HepG2 (cell line): ENCODE results near the gene MYADML2. TPM values are rescaled to one million over a fixed set of nuclear protein-coding genes. Genes with fewer than 3 reads are reported as not detected.
A peak's percentile ranks its signal among the peaks of the same experiment; 100 is the strongest.

Source experiments
- CREM ChIP-seq, 2 experiments: sonication (generic) in 1 of 2; formaldehyde crosslinking in 1 of 2; IDR thresholded peaks; 2 replicates each; pipeline versions ENCODE4 v1.4.0 to v1.6.1; 2016 to 2020; ENCODE audit warnings: antibody characterized with exemption in 1 of 2, mild to moderate bottlenecking in 1 of 2, missing genetic modification reagents in 1 of 2
- FOXP1 ChIP-seq, 2 experiments: fragments of 450-650 bp in 1 of 2; IDR thresholded peaks; 2 replicates each; pipeline ENCODE4 v1.6.1; 2017 to 2018; ENCODE audit warnings: antibody characterized with exemption in 1 of 2
- HINFP ChIP-seq: sonication (generic); formaldehyde crosslinking; IDR thresholded peaks from 2 replicates; pipeline ENCODE4 v1.4.0; 2020; ENCODE audit warnings: low read depth, mild to moderate bottlenecking, missing genetic modification reagents
- HOMEZ ChIP-seq: IDR thresholded peaks from 2 replicates; pipeline ENCODE4 v1.6.1; 2016; ENCODE audit warnings: low read depth
- IRF2 ChIP-seq: IDR thresholded peaks from 2 replicates; pipeline ENCODE4 v1.6.1; 2018; ENCODE audit warnings: missing genetic modification reagents, missing compliant biosample characterization
- NCOA2 ChIP-seq: sonication (generic); formaldehyde crosslinking; IDR thresholded peaks from 2 replicates; pipeline ENCODE4 v1.8.0; 2022; ENCODE audit warnings: inconsistent platforms
- NPAS2 ChIP-seq: sonication (generic); formaldehyde crosslinking; IDR thresholded peaks from 2 replicates; pipeline ENCODE4 v1.8.0; 2022; ENCODE audit warnings: mild to moderate bottlenecking, missing genetic modification reagents, borderline replicate concordance
- NR2F1 ChIP-seq, 2 experiments: fragments of 450-650 bp in 1 of 2; formaldehyde crosslinking in 1 of 2; IDR thresholded peaks; 2 replicates each; pipeline versions ENCODE4 v1.5.0 to v1.6.1; 2016 to 2020; ENCODE audit warnings: mild to moderate bottlenecking in 1 of 2, missing compliant biosample characterization in 1 of 2, missing genetic modification reagents in 1 of 2, moderate library complexity in 1 of 2
- U2AF1 ChIP-seq: fragments of 200-400 bp; formaldehyde crosslinking; optimal IDR thresholded peaks from 2 replicates; pipeline ENCODE3; 2017; ENCODE audit warnings: mild to moderate bottlenecking, low read depth, low read length
- ZFP36L1 ChIP-seq: sonication (generic); formaldehyde crosslinking; IDR thresholded peaks from 2 replicates; pipeline ENCODE4 v1.8.0; 2022; ENCODE audit warnings: mild to moderate bottlenecking, missing genetic modification reagents, moderate library complexity
- ZMYM2 ChIP-seq: sonication (generic); formaldehyde crosslinking; IDR thresholded peaks from 2 replicates; pipeline ENCODE4 v1.8.0; 2022; ENCODE audit warnings: mild to moderate bottlenecking, missing genetic modification reagents
- ZNF280D ChIP-seq: sonication (generic); formaldehyde crosslinking; IDR thresholded peaks from 2 replicates; pipeline ENCODE4 v1.5.1; 2020; ENCODE audit warnings: mild to moderate bottlenecking, missing genetic modification reagents
- ZNF589 ChIP-seq: sonication (generic); formaldehyde crosslinking; conservative IDR thresholded peaks from 2 replicates; pipeline ENCODE4 v1.8.0; 2022; ENCODE audit warnings: mild to moderate bottlenecking, moderate library complexity, missing genetic modification reagents
- ZNF737 ChIP-seq: sonication (generic); formaldehyde crosslinking; IDR thresholded peaks from 2 replicates; pipeline ENCODE4 v1.5.0; 2020; ENCODE audit warnings: missing genetic modification reagents, mild to moderate bottlenecking, borderline replicate concordance
- ZNF749 ChIP-seq: sonication (generic); formaldehyde crosslinking; IDR thresholded peaks from 2 replicates; pipeline ENCODE4 v1.8.0; 2022; ENCODE audit warnings: mild to moderate bottlenecking, missing genetic modification reagents, moderate library complexity, borderline replicate concordance
- ZNF777 ChIP-seq: sonication (generic); formaldehyde crosslinking; IDR thresholded peaks from 2 replicates; pipeline ENCODE4 v1.4.0; 2020; ENCODE audit warnings: missing genetic modification reagents
- polyA plus RNA-seq, 8 experiments: library from polyadenylated mRNA; depleted of rRNA in 3 of 8; stranded (reverse) in 7 of 8; unstranded in 1 of 8; fragments of >200 nt; fragmentation: Illumina TruSeq in 4 of 8; extraction: Trizol in 4 of 8; gene quantifications; 2 replicates each; pipeline versions ENCODE4 v1.2.1 to v1.2.3, GENCODE V29; 2011 to 2016; ENCODE audit warnings: low read depth in 4 of 8, missing spikeins in 1 of 8, mixed read lengths in 1 of 8; ENCODE audit not compliant: insufficient read depth in 1 of 8
- total RNA-seq, 5 experiments: library from RNA; depleted of rRNA; stranded (reverse); fragments of >200 nt; fragmentation: Illumina TruSeq; extraction: Trizol; gene quantifications; 2 replicates each; pipeline ENCODE4 v1.2.3, GENCODE V29; 2016; ENCODE audit warnings: low read depth in 1 of 5
- TF ChIP-seq, protein P1 (sequence below): IDR thresholded peaks from 2 replicates; pipeline ENCODE4 v1.6.1; 2012; ENCODE audit warnings: low read depth, low read length, improper control_type of control experiment
- TF ChIP-seq, protein P2 (sequence below): sonication (generic); formaldehyde crosslinking; conservative IDR thresholded peaks from 2 replicates; pipeline ENCODE4 v1.8.0; 2022; ENCODE audit warnings: mild to moderate bottlenecking, moderate library complexity, missing genetic modification reagents

The MYADML2 gene
- total and polyA plus RNA-seq, 2 of the 13 experiments (the other 11 are each of a cell fraction or from before 2014, with no cell fraction given) = not detected

GRCh38 chr17:81992306-81993102 lies 45.5 kb upstream of the MYADML2 start (continued):
- TF ChIP-seq ZNF280D (CRISPR knock-in tag) (peak; percentile 98), NCOA2 (peak; percentile 82), U2AF1 (peak; percentile 28), ZNF749 (CRISPR knock-in tag) (peak; percentile 98), ZNF777 (CRISPR knock-in tag) (peak; percentile 41), ZMYM2 (CRISPR knock-in tag) (peak; percentile 97), CREM (IDR thresholded peaks at IDR 0.05) (peak; percentile 66), CREM (CRISPR knock-in tag; IDR thresholded peaks at IDR 0.05) (0 out of 2 replicates have a peak, but pooled peaks have one; percentile 5), NR2F1 (CRISPR knock-in tag; IDR thresholded peaks at IDR 0.05) (peak; percentile 11 to 93; a peak in 2 of 4 replicates), FOXP1 (IDR thresholded peaks at IDR 0.05) (no peak), FOXP1 (CRISPR knock-in tag; IDR thresholded peaks at IDR 0.05) (peak; percentile 69), IRF2 (CRISPR knock-in tag) (peak; percentile 90), HOMEZ (CRISPR knock-in tag) (0 out of 2 replicates have a peak, but pooled peaks have one; percentile 9), HINFP (CRISPR knock-in tag) (peak; percentile 93; the same call in 1 of the 2 replicates), ZNF589 (CRISPR knock-in tag) (peak; percentile 98), ZFP36L1 (CRISPR knock-in tag) (peak; percentile 99), ZNF737 (peak; percentile 99), NPAS2 (CRISPR knock-in tag) (peak; percentile 30; the same call in 1 of the 2 replicates)
- TF ChIP-seq, protein P1, sequence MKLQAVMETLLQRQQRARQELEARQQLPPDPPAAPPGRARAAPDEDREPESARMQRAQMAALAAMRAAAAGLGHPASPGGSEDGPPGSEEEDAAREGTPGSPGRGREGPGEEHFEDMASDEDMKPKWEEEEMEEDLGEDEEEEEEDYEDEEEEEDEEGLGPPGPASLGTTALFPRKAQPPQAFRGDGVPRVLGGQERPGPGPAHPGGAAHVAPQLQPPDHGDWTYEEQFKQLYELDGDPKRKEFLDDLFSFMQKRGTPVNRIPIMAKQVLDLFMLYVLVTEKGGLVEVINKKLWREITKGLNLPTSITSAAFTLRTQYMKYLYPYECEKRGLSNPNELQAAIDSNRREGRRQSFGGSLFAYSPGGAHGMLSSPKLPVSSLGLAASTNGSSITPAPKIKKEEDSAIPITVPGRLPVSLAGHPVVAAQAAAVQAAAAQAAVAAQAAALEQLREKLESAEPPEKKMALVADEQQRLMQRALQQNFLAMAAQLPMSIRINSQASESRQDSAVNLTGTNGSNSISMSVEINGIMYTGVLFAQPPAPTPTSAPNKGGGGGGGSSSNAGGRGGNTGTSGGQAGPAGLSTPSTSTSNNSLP = no peak; the same call in 1 of the 2 replicates
- TF ChIP-seq, protein P2, sequence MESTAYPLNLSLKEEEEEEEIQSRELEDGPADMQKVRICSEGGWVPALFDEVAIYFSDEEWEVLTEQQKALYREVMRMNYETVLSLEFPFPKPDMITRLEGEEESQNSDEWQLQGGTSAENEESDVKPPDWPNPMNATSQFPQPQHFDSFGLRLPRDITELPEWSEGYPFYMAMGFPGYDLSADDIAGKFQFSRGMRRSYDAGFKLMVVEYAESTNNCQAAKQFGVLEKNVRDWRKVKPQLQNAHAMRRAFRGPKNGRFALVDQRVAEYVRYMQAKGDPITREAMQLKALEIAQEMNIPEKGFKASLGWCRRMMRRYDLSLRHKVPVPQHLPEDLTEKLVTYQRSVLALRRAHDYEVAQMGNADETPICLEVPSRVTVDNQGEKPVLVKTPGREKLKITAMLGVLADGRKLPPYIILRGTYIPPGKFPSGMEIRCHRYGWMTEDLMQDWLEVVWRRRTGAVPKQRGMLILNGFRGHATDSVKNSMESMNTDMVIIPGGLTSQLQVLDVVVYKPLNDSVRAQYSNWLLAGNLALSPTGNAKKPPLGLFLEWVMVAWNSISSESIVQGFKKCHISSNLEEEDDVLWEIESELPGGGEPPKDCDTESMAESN = peak; percentile 74; the same call in 1 of the 2 replicates
